Measurements from ENCODE around the gene B3GALNT1.

GRCh38 chr3:161043336-161044035 is 61.7 kb downstream of the B3GALNT1 start:
- TF ChIP-seq CTCF (IDR thresholded peaks at IDR 0.05) = no peak
- no peak for TF ChIP-seq EZH2phosphoT487 (IDR thresholded peaks at IDR 0.05)

Measured in neural progenitor cell (in vitro differentiated cells).